OCI-LY7 (cell line): Measurements from ENCODE around the gene PDE6H. TPM values are rescaled to one million over a fixed set of nuclear protein-coding genes. Genes with fewer than 3 reads are reported as not detected.

Source experiments
- BruUV-seq: library from RNA; stranded (reverse); fragments of 400-500 nt; replicated peaks from 2 replicates; lab custom pipeline; 2021; lab: Mats Ljungman, UMichigan
- CTCF ChIA-PET: fragments of 300-600 bp; sonication (Branson Sonifier 250); formaldehyde crosslinking; loops from one replicate; lab custom pipeline; 2022; ENCODE audit warnings: antibody characterized with exemption; ENCODE audit not compliant: unreplicated experiment; lab: Charles Lee
- POLR2A ChIA-PET: fragments of 300-600 bp; sonication (Branson Sonifier 250); formaldehyde crosslinking; loops from one replicate; lab custom pipeline; 2022; ENCODE audit warnings: antibody characterized with exemption; lab: Charles Lee
- DNase-seq: peaks from one replicate; pipeline ENCODE4 v3.0.0-alpha.2; 2015; ENCODE audit warnings: low spot score
- H2AFZ ChIP-seq: fragments of 200-600 bp; sonication (generic), shearing (Covaris generic); 2 replicates; pipeline ENCODE4 v1.6.1; 2014; ENCODE audit warnings: mild to moderate bottlenecking, antibody characterized with exemption, low read length, moderate library complexity
- H3K27ac ChIP-seq: fragments of 200-600 bp; sonication (generic); 2 replicates; pipeline ENCODE4 v1.5.1; 2014; ENCODE audit warnings: mixed run types, low read depth, mild to moderate bottlenecking, moderate library complexity, low read length, inconsistent platforms; ENCODE audit not compliant: poor library complexity, severe bottlenecking
- H3K36me3 ChIP-seq: fragments of 200-600 bp; sonication (generic); 2 replicates; pipeline ENCODE4 v1.6.1; 2014; ENCODE audit warnings: mild to moderate bottlenecking, antibody characterized with exemption, low read length, moderate library complexity, mixed read lengths; ENCODE audit not compliant: insufficient read depth
- H3K4me1 ChIP-seq: fragments of 200-600 bp; sonication (generic); 2 replicates; pipeline ENCODE4 v1.5.1; 2014; ENCODE audit warnings: mild to moderate bottlenecking, low read length; ENCODE audit not compliant: insufficient read depth, poor library complexity, severe bottlenecking
- H3K4me2 ChIP-seq: fragments of 200-600 bp; sonication (generic); 2 replicates; pipeline ENCODE4 v1.6.1; 2014; ENCODE audit warnings: mild to moderate bottlenecking, low read length
- H3K4me3 ChIP-seq: fragments of 200-600 bp; sonication (generic); 2 replicates; pipeline ENCODE4 v1.5.1; 2014; ENCODE audit warnings: mild to moderate bottlenecking, low read depth, low read length; ENCODE audit not compliant: poor library complexity, severe bottlenecking
- H3K79me2 ChIP-seq: fragments of 200-600 bp; sonication (generic); 2 replicates; pipeline ENCODE4 v1.6.1; 2016; ENCODE audit warnings: low read depth, mild to moderate bottlenecking, low read length, moderate library complexity, mixed read lengths; ENCODE audit not compliant: insufficient read depth
- H3K9me2 ChIP-seq: fragments of 200-600 bp; sonication (generic); 2 replicates; pipeline ENCODE4 v1.6.1; 2016; ENCODE audit warnings: mild to moderate bottlenecking, low read length, mixed read lengths; ENCODE audit not compliant: insufficient read depth
- H3K9me3 ChIP-seq: fragments of 200-600 bp; sonication (generic); 2 replicates; pipeline ENCODE4 v1.6.1; 2014; ENCODE audit warnings: mild to moderate bottlenecking, mixed run types, low read length, mixed read lengths
- H4K20me1 ChIP-seq: fragments of 200-600 bp; sonication (generic); 2 replicates; pipeline ENCODE4 v1.6.1; 2014; ENCODE audit warnings: mild to moderate bottlenecking, antibody characterized with exemption, low read length, moderate library complexity, mixed read lengths; ENCODE audit not compliant: insufficient read depth
- CTCF ChIP-seq: fragments of 200-600 bp; sonication (generic); conservative IDR thresholded peaks from 2 replicates; pipeline ENCODE4 v1.5.1; 2014; ENCODE audit warnings: mild to moderate bottlenecking, antibody characterized with exemption, low read length, moderate library complexity, mixed read lengths
- EZH2phosphoT487 ChIP-seq: fragments of 200-600 bp; sonication (generic); IDR thresholded peaks from 2 replicates; pipeline ENCODE4 v1.6.1; 2018; ENCODE audit warnings: low read depth, borderline replicate concordance, mild to moderate bottlenecking, mixed run types, antibody characterized with exemption, low read length, moderate library complexity, mixed read lengths
- intact Hi-C: fragments of 100-400 bp; cut with micrococcal nuclease; formaldehyde crosslinking; loops from one replicate; pipeline ENCODE4 v1.10.0; 2022; ENCODE audit not compliant: unreplicated experiment
- total RNA-seq, 2 experiments: library from RNA; depleted of rRNA in 1 of 2; stranded (reverse); fragments of >200 nt in 1 of 2; shearing (Covaris generic) in 1 of 2; gene quantifications; 2 replicates each; pipeline ENCODE4 v1.2.3, GENCODE V29; 2014 to 2022

PDE6H gene
- total RNA-seq, 2 experiments from 2014 or later, result not detected

GRCh38 chr12:14992673-14993072 is 19.8 kb downstream of the PDE6H start:
- Histone ChIP-seq H3K27ac (no peak overlapping the region), H3K36me3 (no peaks in the 10 kb centered on the region), H3K4me1 (peaks cover 42% of the 10 kb centered on the region), H3K79me2 (no peaks in the 10 kb centered on the region), H2AFZ (peak overlapping the region; percentile 66; the same call in 1 of the 2 replicates), H3K9me2 (no peaks in the 10 kb centered on the region), H3K4me3 (no peak overlapping the region), H3K4me2 (no peak overlapping the region), H4K20me1 (no peaks in the 10 kb centered on the region), H3K9me3 (peaks cover 10% of the 10 kb centered on the region; the same call in 1 of the 2 replicates)
- intact Hi-C loops, result no loop called here
- TF ChIP-seq CTCF, result no peak
- TF ChIP-seq EZH2phosphoT487, result no peak
- no TSS peak for BruUV-seq
- CTCF ChIA-PET, result interaction anchor here (0.6 kb wide), 1 partner anchor 38 kb away, joined by 3 read pairs; no protein-coding TSS in a partner anchor
- POLR2A ChIA-PET, result interaction anchor here (0.8 to 3.5 kb wide), 3 partner anchors 39 to 217 kb away, joined by 3 to 13 read pairs (median 3); no protein-coding TSS in a partner anchor
- DNase-seq, result no peak

GRCh38 chr12:14993117-14993516 is 20.3 kb downstream of the PDE6H start:
- no TSS peak for BruUV-seq
- peaks cover 10% of the 10 kb centered on the region; the same call in 1 of the 2 replicates for H3K9me3 ChIP-seq
- peak overlapping the region; percentile 66; the same call in 1 of the 2 replicates for H2AFZ ChIP-seq
- no peak overlapping the region for H3K4me3 ChIP-seq
- H3K4me2 ChIP-seq, result peak overlapping the region; percentile 6; the same call in 1 of the 2 replicates
- no peak overlapping the region for H3K27ac ChIP-seq
- CTCF ChIA-PET, result interaction anchor here (0.6 kb wide), 1 partner anchor 39 kb away, joined by 3 read pairs; no protein-coding TSS in a partner anchor
- no peaks in the 10 kb centered on the region for H3K79me2 ChIP-seq
- H3K4me1 ChIP-seq, result peaks cover 42% of the 10 kb centered on the region
- no peaks in the 10 kb centered on the region for H4K20me1 ChIP-seq
- TF ChIP-seq CTCF, result no peak
- no peak for TF ChIP-seq EZH2phosphoT487
- intact Hi-C loops, result no loop called here
- no peaks in the 10 kb centered on the region for H3K9me2 ChIP-seq
- no peaks in the 10 kb centered on the region for H3K36me3 ChIP-seq
- POLR2A ChIA-PET, result interaction anchor here (0.6 to 3.0 kb wide), 4 partner anchors 16 to 218 kb away, joined by 3 to 24 read pairs (median 3); no protein-coding TSS in a partner anchor
- DNase-seq, result no peak
